Fibroblast of skin of left biceps (primary cell): ENCODE measurements around the gene MLX.

ENCODE experiments used
- DNase-seq, 2 experiments: peaks; one replicate each; pipeline ENCODE4 v3.0.0-alpha.2; 2013; ENCODE audit warnings: low read depth in 2 of 2

Gene MLX

GRCh38 chr17:42566883-42567573, at the start of gene MLX:
Gene MLX (plus strand): TSS chr17:42567100. CDS start chr17:42567125, 25 bp downstream.
- DNase-seq = peak; percentile 72 to 74

GRCh38 chr17:42517516-42517915, 49.4 kb upstream of the MLX start:
- peak; percentile 78 to 83 for DNase-seq

GRCh38 chr17:42518046-42518754, 48.7 kb upstream of the MLX start:
- peak; percentile 96 for DNase-seq

GRCh38 chr17:42518755-42519545, 48.0 kb upstream of the MLX start:
- DNase-seq = no peak

- peak; percentile 100 for DNase-seq
These were observed 47.1 kb upstream of the MLX start for GRCh38 chr17:42519546-42520491.

- DNase-seq = no peak
These were observed 46.4 kb upstream of the MLX start for GRCh38 chr17:42520540-42520951.

- no peak for DNase-seq
These were observed 45.9 kb upstream of the MLX start for GRCh38 chr17:42521036-42521435.

- no peak for DNase-seq
These were observed 45.1 kb upstream of the MLX start for GRCh38 chr17:42521666-42522262.

- DNase-seq = no peak
These were observed 44.6 kb upstream of the MLX start for GRCh38 chr17:42522263-42522790.

GRCh38 chr17:42522798-42523278, 44.1 kb upstream of the MLX start:
- DNase-seq = no peak

- peak; percentile 85 to 86 for DNase-seq
These were observed 41.7 kb upstream of the MLX start for GRCh38 chr17:42525221-42525620.

GRCh38 chr17:42526031-42526444, 40.9 kb upstream of the MLX start:
- DNase-seq = no peak

- no peak for DNase-seq
These were observed 39.0 kb upstream of the MLX start for GRCh38 chr17:42527932-42528331.

- DNase-seq = no peak
These were observed 37.8 kb upstream of the MLX start for GRCh38 chr17:42529061-42529460.

GRCh38 chr17:42530952-42531454, 35.9 kb upstream of the MLX start:
- no peak for DNase-seq

GRCh38 chr17:42531455-42532354, 35.2 kb upstream of the MLX start:
- DNase-seq = no peak

- DNase-seq = no peak
These were observed 31.5 kb upstream of the MLX start for GRCh38 chr17:42535155-42536047.

- peak in 1 of 2 experiments; percentile 63 for DNase-seq
These were observed 30.9 kb upstream of the MLX start, which contains the start of gene NAGLU for GRCh38 chr17:42536048-42536371. Gene NAGLU (plus strand): TSS chr17:42536241. CDS start chr17:42536273, 32 bp downstream.
